GM04504 (cell line): Measurements from ENCODE around the gene GULP1.
A peak's percentile ranks its signal among the peaks of the same experiment; 100 is the strongest.
"Not testable (repeated sequence)": the region's sequence is repeated elsewhere in the genome, so short reads cannot be mapped to it uniquely, and the experiment has no call there.

Experiments used
- DNase-seq: peaks from one replicate; pipeline ENCODE4 v3.0.0-alpha.2; 2012; ENCODE audit warnings: low read depth

Gene GULP1

DNA sequence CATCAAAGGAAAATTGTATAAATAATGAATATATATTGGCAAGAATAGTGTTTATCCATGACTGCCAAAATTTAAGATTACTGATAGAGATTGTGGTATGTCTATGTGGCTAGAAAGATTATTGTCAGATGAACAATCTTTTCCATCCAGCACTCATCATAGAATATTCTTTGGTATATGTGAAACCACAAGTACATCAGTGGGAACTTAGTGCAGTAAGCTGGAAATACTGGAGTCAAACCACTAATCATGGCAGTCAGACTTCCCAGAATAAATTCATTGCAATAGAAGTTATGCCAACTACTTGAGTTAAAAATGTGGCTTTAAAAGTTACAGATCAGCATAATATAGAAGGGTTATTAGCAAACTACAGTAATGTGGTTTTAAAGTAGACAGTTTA lies 310.3 kb downstream of the GULP1 start:
- DNase-seq, result no peak

DNA sequence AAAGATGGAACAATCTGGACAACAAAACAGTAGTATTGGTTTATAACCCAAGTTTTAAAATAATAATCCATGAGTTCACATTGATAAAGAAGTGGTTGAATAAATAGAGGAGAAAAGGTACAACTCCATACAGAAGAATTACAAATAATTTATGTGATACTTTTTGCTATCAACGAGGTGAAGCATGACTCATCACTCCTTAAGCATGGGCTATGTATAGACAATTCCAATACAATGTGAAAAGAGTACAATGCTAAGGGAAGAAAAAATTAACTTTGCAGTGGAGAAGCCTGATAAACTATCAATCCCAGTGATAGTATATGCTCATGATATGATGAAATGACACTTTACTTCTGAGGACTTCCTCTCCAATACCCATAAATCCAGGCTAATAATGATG lies 312.9 kb downstream of the GULP1 start:
- no peak for DNase-seq

DNA sequence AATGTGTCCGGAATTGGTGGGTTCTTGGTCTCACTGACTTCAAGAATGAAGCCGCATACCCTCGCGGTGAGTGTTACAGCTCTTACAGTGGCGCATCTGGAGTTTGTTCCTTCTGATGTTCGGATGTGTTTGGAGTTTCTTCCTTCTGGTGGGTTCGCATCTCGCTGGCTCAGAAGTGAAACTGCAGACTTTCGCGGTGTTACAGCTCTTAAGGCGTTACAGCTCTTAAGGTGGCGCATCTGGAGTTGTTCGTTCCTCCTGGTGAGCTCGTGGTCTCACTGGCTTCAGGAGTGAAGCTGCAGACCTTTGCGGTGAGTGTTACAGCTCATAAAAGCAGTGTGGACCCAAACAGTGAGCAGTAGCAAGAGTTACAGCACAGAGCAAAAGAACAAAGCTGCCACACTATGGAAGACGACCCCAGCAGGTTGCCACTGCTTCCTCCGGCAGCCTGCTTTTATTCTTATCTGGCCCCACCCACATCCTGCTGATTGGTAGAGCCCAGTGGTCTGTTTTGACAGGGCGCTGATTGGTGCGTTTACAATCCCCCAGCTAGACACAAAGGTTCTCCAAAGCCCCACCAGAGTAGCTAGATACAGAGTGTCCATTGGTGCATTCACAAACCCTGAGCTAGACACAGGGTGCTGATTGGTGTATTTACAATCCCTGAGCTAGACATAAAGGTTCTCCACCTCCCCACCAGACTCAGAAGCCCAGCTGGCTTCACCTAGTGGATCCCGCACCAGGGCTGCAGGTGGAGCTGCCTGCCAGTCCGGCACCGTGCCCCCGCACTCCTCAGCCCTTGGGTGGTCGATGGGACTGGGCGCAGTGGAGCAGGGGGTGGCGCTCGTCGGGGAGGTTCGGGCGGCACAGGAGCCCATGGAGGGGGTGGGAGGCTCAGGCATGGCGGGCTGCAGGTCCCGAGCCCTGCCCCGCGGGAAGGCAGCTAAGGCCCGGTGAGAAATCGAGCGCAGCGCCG lies 314.2 kb downstream of the GULP1 start:
- DNase-seq, result not testable (repeated sequence)

DNA sequence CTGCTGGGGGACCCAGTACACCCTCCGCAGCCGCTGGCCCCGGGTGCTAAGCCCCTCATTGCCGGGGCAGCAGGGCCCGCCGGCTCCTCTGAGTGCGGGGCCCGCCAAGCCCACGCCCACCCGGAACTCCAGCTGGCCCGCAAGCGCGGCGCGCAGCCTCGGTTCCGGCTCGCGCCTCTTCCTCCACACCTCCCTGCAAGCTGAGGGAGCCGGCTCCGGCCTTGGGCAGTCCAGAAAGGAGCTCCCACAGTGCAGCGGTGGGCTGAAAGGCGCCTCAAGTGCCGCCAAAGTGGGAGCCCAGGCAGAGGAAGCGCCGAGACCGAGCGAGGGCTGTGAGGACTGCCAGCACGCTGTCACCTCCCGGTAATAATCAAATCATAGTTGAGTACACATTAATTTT lies 314.9 kb downstream of the GULP1 start:
- not testable (repeated sequence) for DNase-seq

DNA sequence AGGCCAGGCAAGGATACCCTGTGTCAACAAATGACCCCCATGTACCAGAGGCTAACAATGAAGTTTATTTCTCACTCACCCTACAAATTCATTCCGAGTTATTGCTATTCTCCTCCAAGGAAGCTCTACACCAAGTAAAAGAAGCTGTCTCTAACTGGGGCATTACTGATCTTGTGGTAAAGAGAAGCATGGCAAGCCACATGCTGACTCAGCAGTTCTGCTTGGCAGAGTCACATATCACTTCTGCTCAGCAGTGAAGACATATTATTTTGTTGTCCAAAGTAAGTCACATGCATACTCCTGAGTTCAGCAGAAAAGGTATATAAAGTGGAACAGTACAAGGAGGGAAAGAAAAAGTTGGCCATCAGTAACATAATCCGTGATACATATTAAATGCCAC lies 315.8 kb downstream of the GULP1 start:
- DNase-seq, result no peak

DNA sequence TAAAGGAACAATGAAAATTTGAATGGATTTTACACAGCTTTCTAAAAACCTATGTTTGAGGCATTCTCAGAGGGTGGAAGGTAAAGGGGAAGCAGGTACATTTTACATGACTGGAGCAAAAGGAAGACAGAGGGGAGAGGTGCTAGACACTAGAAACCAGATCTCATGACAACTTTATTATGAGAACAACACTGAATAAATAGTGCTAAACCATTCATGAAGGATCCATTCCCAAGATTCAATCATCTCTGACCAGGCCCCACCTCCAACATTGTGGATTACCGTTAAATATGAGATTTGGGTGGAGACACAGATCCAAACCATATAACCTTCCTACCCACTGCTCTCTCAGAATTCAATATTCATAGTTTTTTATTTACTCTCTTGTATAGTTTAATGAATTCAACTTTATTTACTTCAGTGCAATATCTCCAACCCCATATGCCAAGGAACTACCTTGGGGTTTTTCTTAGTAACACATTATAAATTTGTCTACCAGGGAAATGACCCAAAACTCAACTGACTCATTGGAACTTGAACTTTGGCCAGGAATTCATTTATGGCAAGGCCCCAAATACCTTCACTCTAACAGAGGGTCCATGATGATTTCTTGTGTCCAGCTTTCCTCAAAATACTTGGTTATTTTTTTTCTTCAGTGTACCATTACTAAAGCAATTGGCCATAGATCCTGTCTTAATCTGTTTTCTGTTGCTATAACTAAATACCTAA lies 317.8 kb downstream of the GULP1 start:
- DNase-seq, result no peak

DNA sequence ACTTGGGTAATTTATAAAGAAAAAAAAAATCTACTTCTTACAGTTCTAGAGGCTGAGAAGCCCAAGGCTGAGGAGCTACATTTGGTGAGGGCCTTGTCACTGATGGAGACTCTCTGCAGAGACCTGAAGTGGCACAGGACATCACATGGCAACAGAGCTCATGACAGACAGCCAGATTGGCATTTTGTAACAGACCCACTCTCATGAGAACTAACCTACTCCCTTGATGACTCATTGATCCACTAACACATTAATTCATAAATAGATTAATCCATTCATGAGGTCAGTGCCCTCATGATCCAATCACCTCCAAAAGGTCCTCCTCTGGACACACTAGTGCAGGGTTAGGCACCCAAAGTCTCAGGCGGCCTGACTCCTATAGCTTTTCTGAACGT lies 318.4 kb downstream of the GULP1 start:
- DNase-seq, result no peak

DNA sequence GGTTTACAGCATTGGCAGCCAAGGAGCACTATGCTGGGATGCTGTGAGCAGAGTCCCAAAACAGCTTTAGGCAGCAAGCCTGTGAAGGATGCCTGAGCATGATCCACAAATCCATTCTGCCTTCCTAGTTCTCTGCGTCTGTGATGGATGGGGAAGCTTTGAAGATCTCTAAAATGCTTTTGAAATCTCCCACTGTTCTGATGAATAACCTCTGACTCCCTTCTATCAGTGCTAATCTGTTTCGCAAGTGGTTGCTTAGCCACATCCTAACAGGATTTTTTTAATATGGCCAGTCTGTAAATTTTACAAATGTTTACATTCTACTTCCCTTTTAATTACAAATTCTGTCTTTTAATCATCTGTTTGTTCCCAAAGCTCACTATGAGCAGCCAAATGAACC lies 319.2 kb downstream of the GULP1 start:
- no peak for DNase-seq

DNA sequence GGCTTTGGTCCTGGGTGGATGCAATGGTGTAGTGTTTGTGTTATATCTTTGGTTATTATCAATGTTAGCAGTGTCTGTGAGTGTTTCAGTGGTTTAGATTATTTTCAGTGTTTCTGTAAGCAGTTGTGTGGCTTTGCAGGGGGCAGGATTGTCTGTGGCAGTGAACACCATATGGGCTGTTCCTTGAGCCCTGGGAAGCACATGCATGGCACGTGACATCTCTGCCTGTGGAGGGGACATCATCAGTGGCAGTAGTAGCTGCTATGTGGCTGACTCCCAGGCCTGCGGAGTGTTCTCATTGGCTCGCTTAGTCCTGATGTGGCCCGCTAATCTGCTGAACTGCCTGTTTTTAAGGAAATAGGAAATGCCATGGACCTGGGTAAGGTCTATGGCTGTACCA lies 327.5 kb downstream of the GULP1 start:
- DNase-seq, result no peak

DNA sequence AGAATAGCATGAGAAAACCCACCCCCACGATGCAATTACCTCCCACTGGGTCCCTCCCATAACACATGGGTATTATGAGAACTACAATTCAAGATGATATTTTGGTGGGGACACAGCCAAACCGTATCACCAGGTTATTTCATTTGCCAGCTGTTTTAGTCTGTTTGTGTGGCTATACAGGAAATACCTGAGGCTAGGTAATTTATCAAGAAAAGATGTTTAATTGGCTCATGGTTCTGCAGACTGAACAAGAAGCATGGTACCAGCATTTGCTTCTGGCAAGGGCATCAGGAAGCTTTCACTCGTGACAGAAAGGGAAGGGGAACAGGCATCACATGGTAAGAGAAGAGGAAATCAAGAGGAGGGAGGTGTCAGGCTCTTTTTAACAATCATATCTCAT lies 329.2 kb downstream of the GULP1 start:
- no peak for DNase-seq

DNA sequence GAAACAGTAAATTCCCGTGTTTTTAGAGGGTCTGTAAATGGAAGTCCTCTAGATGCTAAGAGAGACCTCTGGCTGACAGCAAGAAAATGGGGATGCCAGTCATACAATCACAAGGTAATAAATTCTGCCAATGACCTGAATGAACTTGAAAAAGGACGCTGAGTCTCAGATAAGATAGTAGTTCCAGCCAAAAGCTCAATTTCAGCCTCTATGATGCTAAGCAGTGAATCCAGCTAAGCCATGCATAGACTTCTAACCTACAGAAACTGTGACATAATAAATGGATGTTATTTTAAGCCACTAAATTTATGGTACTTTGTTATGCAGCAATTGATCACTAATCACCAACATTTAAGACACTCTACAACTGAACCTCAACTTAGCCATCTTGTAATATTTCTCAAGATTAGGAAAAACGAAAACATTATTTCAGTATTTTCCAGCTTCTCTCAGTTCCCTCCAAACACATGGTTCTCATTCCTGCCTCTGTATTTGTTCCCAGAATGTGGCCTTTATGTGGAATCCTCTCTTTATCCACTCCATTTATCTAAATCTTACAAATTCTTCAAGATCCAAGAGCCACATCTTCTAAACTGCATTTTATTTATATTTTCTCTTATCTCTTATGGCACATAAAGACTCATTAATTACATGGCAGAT lies 331.1 kb downstream of the GULP1 start:
- DNase-seq, result no peak

DNA sequence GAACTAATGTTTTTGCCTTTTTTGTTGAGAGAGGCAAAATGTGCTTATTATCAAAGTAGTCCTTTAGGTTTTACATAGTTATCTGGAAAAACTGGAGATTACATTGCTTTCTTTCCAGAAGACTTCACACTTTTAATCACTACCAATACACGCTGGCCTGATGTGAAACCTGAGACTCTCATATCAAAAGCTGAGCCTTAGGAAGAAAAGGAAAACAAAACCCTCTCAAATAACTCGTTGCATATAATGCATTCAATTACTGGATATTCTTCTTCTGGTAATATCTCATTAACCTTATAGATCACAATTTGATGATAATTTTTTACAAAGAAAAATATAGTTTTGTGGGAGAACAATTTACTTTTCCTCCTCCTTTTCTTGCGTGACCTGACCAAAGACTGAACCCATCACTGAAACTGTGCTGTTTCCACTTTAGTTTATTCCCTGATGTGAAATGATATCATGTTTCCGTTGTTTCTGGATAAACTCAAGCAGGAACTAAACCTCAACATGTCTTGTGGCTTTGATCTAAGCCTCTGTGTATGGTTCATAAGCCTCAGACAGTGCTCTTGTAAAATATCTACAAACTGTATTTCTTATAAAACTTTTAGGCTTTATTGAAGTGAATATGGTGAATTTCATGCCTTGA lies 332.4 kb downstream of the GULP1 start:
- no peak for DNase-seq

DNA sequence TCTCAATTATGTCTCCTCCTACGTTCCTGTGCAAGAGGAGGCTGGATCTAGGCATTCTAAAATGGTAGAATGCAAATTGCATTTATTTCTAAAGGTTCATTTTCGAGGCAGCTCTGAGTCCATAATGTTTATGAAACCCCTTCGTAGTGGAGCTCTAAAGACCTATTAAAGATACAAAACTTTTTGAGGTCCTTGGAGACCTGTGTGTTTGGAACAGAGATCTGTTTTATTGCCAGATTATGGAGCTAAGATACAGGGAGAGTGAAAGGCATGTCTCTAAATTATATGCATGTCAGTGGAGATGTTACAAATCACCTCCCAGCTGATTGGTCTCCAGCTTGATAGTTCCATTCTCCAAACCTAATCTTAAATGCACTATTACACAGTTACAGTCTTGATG lies 335.8 kb downstream of the GULP1 start:
- no peak for DNase-seq

DNA sequence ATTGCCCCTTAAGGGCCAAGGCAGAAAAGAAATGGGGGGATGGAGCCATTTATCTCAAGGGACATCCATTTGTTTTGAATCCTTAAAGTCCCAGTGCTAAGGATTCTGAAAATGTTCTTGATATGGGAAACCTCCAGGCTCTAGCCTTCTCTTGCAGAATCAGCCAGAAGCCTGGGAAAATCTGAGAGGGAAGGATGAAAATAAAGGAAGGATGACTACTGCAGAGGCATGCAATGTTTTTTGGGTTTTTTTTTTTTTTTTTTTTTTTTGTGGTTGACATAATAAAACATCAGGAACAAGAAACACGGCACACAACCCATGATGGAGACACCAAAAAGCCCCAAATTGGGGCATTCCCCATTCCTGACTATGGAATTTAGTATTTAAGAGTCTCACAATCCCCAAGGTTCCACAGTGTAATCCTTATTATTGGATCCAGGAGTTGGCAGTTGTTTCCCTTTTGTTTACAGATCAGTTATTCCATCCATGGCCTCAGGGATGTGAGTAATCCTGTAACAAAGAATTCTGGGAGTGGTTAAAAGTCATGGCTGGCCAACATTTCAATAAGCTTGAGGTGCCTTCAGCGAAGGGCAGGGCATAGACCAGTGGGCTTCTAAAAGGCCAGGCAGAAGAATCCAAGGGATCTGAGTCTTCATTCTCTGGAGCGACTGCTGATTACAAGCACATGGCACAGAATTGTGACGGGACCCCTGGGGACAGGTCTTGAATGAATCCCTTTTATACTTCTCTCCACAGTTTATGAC lies 337.5 kb downstream of the GULP1 start:
- DNase-seq, result peak; percentile 80

DNA sequence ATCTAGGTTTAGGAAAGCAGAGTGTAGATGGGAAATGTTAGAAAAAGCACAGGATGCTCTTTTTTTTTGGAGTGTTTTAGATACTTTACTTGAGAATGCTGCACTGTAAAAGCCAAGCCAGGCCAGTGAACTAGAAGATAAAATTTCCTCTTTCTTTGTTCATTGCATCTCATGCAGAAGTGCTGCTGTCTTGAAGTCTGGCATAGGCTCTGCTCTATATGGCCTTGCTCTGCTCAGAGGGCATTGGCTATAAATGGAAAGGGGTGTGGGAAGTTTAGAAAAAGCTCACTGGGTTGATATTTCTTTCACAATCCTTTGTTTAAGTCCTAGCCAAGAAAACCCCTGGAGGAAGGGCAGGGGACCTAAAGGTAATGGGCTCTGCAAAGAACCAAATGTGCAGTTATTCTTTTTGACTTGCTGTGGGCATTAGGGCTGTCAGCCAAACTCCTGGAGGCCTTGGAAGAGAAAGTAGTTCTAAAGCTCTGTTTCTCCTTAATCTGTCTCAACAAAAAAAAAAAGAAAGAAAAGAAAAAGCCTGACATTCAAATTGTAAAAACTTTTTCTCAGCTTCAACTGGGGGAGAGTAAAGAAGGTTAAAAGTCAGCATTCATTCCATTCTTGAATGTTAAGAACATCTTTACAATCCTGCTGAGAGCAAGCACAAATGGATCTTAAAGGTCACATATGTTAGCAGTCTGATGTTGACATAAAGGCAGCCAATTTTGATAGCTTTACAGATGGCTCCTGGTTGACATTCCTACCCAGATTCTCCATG lies 338.3 kb downstream of the GULP1 start:
- no peak for DNase-seq

DNA sequence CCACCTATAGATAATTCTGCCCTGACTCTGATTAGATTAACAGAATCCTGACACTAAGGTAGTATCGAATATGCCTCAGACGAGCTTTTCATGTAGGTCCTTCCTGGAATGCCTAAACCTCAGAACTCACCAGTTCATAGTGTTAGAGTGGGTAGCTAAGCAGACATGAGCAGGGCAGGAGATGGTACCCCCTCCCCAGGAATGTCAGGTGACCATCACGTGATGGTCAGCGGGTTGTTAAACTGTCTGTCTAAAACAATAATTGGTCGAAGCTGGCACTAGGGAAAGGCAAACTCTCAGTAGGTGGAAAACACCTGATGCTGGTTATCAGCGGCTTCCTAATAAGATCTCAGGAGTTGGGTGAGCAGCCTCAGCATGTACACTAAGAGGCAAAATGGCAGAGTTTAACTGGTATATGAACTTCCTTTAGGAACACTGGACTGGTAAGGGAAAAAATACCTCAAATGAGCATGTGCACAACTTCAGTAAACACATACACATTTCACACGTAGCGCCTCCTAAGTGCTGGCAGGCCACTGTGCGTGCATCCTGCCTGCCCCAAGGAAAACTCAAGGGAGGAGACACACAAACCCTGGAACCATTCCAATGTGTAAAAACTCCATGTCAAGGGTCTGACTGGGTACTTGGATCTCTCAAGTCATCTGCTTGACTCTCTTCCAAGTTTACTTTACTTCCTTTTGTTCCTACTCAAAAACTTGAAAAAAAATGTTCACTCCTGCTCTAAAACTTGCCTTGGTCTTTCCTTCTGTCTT lies 339.5 kb downstream of the GULP1 start:
- DNase-seq, result no peak

DNA sequence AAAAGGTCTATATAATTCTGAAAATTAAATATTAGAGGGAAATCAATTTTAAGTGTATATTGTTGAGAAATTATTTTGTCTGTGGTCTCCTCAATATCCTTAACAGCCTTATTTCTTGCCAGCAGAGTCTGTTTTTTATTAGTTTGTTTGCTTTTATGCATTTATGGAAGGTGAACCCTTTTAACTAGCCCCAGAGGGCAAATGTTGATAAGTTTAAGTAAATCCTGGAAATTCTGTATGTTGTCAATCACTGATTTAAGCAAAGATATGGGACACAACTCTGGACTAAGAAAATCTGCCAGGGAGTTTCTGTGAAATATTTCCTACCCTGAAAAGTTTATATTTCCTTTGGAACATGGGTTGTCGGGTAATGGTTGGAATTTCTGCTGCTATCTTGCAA lies 343.0 kb downstream of the GULP1 start:
- no peak for DNase-seq
